ENCODE results near the gene ARHGAP31.

GRCh38 chr3:119289404-119289770 lies 4.8 kb upstream of the ARHGAP31 start:
- TF ChIP-seq POLR2A (IDR thresholded peaks at IDR 0.05) (no peak), CTCF (IDR thresholded peaks at IDR 0.05) (no peak)

All from right lobe of liver (tissue), 4 donors.